Stimulated activated CD4-positive, alpha-beta T cell treated with anti-CD3 and anti-CD28 coated beads, Interleukin-12 subunit alpha, Interleukin-12 subunit beta, amount 100 ng/mL, for 48 hours (primary cell): Measurements from ENCODE around the gene AP3B1.
"Not testable (repeated sequence)": the region's sequence is repeated elsewhere in the genome, so short reads cannot be mapped to it uniquely, and the experiment has no call there.

ENCODE experiments used
- DNase-seq, 3 donors: peaks; one replicate each; pipeline ENCODE4 v3.0.0-alpha.2; 2020; ENCODE audit warnings: low read depth in 2 of 3, low spot score in 1 of 3

AP3B1 gene

DNA sequence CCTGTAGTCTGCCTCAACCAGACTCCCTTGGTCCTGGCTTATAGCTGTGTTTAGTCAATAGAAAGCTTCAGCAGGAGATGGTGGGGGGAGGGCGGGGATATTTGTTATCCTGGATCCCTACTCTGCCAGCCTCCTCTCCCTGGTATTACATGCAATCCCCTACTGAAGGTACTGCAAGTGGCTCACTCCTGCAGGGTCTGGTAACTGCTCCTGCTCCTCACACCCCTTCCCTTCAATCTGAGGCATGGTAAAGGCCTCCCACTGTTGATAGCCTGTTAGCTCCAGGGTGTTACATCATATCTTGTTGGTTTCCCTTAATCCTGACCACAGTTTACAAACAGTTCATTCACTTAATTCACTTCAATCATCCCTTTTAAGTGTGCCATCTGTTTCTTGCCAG lies 137.5 kb downstream of the AP3B1 start:
- no peak for DNase-seq

DNA sequence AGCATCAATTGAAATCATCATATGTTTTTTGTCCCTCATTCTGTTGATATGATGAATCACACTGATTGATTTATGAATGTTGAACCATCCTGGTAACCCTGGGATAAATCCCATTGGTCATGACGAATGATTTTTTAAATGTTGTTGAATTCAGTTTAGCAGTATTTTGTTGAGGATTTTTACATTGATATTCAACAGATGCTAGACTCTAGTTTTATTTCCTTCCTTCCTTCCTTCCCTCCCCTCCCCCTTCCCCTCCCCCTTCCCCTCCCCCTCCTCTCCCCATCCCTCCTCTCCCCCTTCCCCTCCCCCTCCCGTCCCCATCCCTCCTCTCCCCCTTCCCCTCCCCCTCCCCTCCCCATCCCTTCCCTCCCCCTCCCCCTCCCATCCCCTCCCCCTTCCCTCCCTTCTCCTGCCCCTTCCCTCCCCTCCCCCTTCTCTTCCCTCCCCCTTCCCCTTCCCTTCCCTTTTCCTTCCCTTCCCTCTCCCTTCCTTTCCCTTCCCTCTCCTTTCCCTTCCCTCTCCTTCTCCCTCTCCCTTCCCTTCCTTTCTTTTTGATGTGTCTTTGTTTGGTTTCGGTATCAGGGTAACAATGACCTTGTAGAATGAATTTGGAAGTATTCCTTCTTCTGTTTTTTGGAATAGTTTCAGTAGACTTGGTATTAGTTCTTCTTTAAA lies 142.8 kb downstream of the AP3B1 start:
- DNase-seq, result no peak

DNA sequence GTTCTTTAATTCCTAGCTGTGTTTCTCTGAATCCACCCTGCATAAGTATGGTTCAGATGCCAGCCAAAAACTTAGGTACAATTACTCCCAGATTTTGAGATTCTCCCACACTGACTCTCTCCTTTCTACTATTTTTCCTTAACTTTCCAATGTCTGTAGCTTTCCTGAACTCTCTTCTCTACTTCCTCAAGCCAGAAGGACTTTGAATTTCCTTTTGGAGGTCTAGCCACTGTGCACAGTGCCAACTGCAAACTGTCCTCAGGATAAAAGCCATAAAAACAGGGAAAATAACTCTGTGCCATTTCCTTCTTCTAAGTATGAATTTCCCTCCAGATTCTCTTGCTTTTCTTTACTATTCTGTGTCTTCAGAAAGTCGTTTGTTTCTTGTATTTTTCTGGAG lies 157.2 kb downstream of the AP3B1 start:
- no peak for DNase-seq

GRCh38 chr5:78133423-78133822 lies 161.1 kb downstream of the AP3B1 start:
- DNase-seq, result no peak

GRCh38 chr5:78132507-78132906 lies 162.0 kb downstream of the AP3B1 start:
- no peak for DNase-seq

GRCh38 chr5:78129597-78129996 lies 164.9 kb downstream of the AP3B1 start:
- no peak for DNase-seq

GRCh38 chr5:78127875-78128274 lies 166.6 kb downstream of the AP3B1 start:
- DNase-seq, result no peak

- no peak for DNase-seq
Observed at GRCh38 chr5:78126536-78126935, 168.0 kb downstream of the AP3B1 start.

DNA sequence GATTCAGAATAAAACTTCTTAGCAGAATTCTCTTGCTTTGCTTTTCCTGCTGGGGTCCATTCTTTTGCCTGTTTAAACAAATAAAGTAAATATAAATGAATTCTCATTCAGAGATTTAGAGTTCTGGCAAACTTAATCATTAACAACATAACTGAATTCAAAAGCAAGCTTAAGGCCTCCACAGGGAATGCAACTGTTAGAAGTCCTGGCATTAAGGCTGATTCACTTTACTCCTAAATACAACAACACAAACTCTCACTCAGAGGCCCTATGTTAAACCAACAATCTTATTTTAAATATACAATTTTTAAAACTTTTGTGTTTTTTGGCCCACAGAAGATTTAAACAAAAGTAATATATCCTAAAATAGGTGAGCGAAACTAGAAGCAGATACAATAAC lies 178.3 kb downstream of the AP3B1 start:
- DNase-seq, result no peak

DNA sequence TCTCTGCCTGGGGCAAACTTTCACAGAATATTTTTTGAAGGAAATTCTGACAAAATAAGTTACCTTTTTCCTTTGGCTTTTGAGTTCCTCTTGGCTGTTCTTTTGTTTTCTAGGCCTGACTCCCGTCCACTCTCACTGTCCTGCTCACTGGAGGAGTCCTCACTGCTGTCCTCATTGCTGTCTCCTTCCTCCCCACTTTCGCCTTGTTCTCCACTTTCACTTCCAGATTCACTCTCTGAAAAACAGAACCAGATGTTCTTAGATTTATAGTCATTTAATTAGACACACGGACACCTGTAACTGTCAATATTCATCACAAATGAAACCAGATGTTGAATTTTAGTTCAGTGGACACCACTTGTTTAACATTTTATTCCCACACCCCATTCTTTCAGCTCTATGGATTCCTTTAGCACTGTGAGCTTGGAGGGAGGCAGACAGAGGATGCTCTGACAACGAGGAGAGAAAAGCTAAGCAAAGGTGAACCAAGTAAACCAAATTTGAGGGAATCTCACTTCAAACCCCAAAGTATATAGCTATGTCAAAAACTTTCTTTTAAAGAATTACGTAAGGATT lies 180.7 kb downstream of the AP3B1 start:
- no peak for DNase-seq

GRCh38 chr5:78112931-78113330 lies 181.6 kb downstream of the AP3B1 start:
- DNase-seq, result no peak

DNA sequence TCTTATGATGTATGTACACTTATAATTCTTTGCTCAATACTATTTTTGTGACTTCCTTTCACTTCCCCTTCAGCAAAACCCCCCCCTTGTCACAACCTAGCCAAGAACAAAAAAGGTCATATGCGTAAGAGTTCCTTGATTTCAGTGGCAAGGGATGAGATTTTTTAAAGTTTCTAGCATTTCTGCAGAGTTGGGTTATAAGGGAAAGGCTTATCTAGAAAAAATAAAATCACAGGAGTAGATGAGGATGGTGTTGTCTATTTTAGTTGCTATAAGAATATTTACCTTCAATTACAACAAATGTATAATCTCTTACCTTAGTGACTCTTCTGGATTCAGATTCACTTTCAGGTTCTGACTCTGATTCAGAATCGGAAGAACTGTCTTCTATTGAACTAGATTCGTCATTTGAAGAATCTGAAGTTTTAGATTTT lies 184.6 kb downstream of the AP3B1 start:
- DNase-seq, result no peak

DNA sequence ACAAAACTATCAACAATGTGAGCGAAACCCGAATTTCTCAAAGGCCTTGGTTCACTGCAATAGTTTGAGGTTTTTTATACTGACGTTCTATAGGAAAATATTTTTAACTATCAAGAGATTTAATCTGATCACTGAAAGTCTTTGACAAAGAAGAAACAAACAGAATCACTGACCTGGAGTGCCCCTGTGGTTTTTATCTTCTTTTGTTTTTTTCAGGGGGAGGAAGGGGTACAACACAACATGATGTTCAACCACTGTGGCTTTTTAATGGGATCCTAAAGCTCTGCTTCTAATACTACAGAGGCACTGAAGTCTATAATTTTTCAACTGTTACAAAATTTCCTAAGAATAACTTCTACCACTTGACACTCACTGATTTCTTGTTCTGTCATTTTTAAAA lies 185.9 kb downstream of the AP3B1 start:
- no peak for DNase-seq

DNA sequence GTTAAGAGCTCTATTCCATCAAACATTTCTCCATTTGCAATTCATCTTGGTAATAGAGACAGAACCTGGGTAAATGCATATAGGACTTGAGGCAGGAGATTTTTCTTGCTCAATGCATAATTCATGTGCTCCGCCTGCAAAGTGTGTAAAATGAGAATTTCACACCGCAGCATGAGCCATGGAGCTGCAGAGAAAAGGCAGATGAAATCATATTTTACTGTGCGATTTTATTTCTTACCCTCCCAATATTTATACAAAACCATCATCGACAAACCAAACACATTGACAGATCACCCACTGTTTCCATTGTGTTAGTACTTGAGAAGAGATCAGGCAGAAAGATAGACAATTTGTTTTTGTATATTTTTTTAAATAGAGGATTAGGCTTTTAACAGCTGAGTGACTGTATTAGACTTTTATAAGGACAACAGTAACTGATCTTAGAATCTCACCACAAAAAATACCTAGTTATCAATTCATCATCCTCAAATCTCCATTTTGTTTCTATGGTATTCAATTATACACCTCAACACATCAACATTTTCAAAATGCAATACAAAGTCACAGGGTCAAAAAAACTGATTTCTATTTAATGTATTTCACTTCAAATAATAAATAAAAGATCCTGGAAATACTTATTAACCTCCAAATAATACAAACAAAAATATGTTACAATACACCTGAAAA lies 191.1 kb downstream of the AP3B1 start:
- no peak for DNase-seq

GRCh38 chr5:78102500-78102899 lies 192.0 kb downstream of the AP3B1 start:
- no peak for DNase-seq

DNA sequence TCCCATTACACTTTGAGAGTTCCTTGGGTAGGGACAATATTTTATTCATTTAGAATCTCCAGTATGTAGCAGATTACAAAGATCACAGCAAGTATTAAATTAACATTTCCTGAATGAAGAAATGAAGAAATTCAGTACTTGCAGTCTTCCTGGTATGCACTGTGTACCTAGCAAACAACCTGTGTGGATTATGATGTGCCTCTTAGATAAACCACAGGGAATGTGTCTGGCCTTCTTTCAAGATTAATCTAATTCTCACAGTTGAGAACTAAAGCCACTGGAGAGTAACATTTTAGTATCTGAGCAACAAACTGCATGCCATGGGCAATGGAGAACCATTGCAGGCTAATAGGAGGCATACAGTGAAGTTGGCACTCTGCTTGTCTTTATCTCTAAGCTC lies 199.4 kb downstream of the AP3B1 start:
- DNase-seq, result no peak

DNA sequence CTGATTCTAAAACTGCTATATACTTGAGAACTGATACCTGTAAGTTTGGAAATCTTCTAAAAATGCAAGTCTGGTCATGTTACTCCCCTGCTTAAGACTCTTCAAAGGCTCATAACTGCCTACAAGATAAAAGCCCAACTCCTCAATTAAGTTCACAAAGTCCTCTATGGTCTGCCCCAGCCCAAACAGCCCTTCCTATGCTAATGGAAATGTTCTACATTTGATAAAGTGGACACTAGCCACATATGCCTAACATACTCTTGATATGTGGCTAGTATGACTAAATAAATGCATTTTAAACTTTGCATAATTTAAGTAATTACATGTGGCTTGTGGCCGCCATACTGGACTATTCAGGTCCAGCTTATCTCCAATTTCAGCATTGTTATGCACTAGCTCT lies 204.5 kb downstream of the AP3B1 start:
- DNase-seq, result no peak

- no peak for DNase-seq
Observed at GRCh38 chr5:78078858-78079257, 215.6 kb downstream of the AP3B1 start.

DNA sequence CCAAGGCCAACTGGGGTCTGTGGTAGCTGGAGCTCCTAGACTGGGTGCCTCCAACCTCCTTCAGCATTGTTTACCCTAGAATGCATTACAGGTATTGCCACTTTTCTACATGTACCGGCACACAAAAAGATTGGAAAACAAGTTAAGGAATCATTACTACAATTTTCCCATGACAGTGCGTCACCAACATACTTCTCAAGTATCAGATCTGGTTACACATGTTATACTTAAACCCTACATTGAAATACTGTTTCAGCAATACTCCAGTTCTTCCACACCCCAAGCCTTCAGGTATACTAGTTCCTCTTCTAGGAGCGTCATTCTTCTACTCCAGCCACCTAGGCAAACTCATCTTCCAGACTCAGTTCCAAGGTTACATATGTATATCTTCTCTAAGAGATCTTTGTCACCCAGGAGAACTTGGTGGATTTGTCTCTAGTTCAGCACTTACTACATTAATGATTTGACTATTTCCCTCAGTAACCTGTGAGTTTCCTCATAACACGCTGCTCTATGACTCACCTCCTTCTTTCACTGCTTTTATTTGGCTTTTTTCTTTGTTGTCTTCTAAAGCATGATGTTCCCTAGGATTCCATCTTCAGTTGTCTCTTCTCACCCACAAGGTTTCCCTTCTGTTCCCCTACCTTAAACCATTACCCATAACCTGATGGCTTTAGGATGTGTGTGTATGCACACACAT lies 217.0 kb downstream of the AP3B1 start:
- DNase-seq, result no peak

- no peak for DNase-seq
Observed at GRCh38 chr5:78076351-78076750, 218.1 kb downstream of the AP3B1 start.

DNA sequence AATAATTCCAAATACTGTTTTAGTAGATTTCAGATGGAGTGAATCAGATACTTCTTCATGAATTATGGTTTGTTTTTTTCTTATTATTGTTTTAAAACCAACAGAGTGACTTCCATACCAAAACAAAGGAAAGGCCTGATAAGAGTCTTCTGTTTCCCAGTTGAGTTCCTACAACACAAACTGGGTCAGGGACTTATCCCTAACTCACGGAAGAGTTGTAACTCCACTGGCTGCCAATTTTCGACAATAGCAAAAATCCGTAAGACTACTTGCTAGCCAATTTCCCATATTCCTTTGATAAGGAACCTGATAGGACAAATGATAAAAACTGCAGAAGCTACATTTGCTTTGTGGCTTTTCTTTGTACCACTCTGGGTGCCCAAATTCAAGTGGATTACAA lies 219.2 kb downstream of the AP3B1 start:
- DNase-seq, result no peak

GRCh38 chr5:78070691-78071090 lies 223.8 kb downstream of the AP3B1 start:
- DNase-seq, result not testable (repeated sequence)
